HCT116 (cell line): ENCODE results near the gene CISTR. TPM values are rescaled to one million over a fixed set of nuclear protein-coding genes. Genes with fewer than 3 reads are reported as not detected.

Source experiments
- ATAC-seq: fragments of 200-7000 bp; cut with Tn5 transposase; 2 replicates; pipeline ENCODE4 v1.9.1; 2020; ENCODE audit warnings: mild to moderate bottlenecking, moderate library complexity
- BruUV-seq: library from RNA; stranded (reverse); fragments of 400-500 nt; replicated peaks from 2 replicates; lab custom pipeline; 2021; lab: Mats Ljungman, UMichigan
- CTCF ChIA-PET: fragments of 300-600 bp; sonication (Branson Sonifier 250); formaldehyde crosslinking; loops from one replicate; lab custom pipeline; 2021; ENCODE audit warnings: antibody characterized with exemption; lab: Charles Lee
- POLR2A ChIA-PET: fragments of 300-600, 350-600 bp; sonication (Branson Sonifier 250); formaldehyde crosslinking; loops from one replicate; lab custom pipeline; 2021; ENCODE audit warnings: antibody characterized with exemption; lab: Charles Lee
- RAD21 ChIA-PET, 2 experiments: fragments of 300-600 bp; sonication (Branson Sonifier 250); formaldehyde crosslinking; loops; one replicate each; lab custom pipeline; 2023; ENCODE audit warnings: low total read pairs in 2 of 2; ENCODE audit not compliant: uncharacterized antibody in 2 of 2, unreplicated experiment in 2 of 2, low non-redundant PET in 1 of 2; lab: Charles Lee
- DNase-seq: peaks from one replicate; pipeline ENCODE4 v3.0.0-alpha.2; 2010; ENCODE audit warnings: low read depth, low spot score
- H2AFZ ChIP-seq: fragments of 200-600 bp; shearing (Covaris generic), sonication (generic); 2 replicates; pipeline ENCODE4 v1.6.1; 2017; ENCODE audit warnings: low read depth, mixed run types, mixed read lengths, antibody characterized with exemption, low read length; ENCODE audit not compliant: poor library complexity, severe bottlenecking
- H3K27ac ChIP-seq: 2 replicates; pipeline ENCODE4 v1.5.1; 2012; ENCODE audit warnings: low read depth, low read length
- H3K27me3 ChIP-seq: fragments of 200-600 bp; sonication (generic); 2 replicates; pipeline ENCODE4 v1.6.1; 2016; ENCODE audit warnings: mixed run types, low read length, mixed read lengths; ENCODE audit not compliant: insufficient read depth
- H3K36me3 ChIP-seq, 2 experiments: fragments of 200-500 bp in 1 of 2; fragments of 200-600 bp in 1 of 2; sonication (Bioruptor generic) in 1 of 2; sonication (generic) in 1 of 2; 2 replicates each; pipeline versions ENCODE4 v1.5.1 to v1.6.1; 2014 to 2016; ENCODE audit warnings: low read length in 2 of 2, inconsistent platforms in 1 of 2, mixed read lengths in 1 of 2, mixed run types in 1 of 2; ENCODE audit not compliant: insufficient read depth in 2 of 2, control insufficient read depth in 1 of 2
- H3K4me1 ChIP-seq, 2 experiments: fragments of 200-600 bp in 1 of 2; sonication (generic) in 1 of 2; 2 replicates each; pipeline versions ENCODE4 v1.5.1 to v1.6.1; 2012 to 2017; ENCODE audit warnings: low read length in 2 of 2, inconsistent platforms in 1 of 2, mild to moderate bottlenecking in 1 of 2, mixed read lengths in 1 of 2, mixed run types in 1 of 2, moderate library complexity in 1 of 2; ENCODE audit not compliant: insufficient read depth in 2 of 2, control insufficient read depth in 1 of 2
- H3K4me2 ChIP-seq: fragments of 200-600 bp; sonication (generic); 2 replicates; pipeline ENCODE4 v1.6.1; 2017; ENCODE audit warnings: mixed run types, low read length, mixed read lengths
- H3K4me3 ChIP-seq, 2 experiments: fragments of 200-600 bp in 1 of 2; sonication (generic) in 1 of 2; replicated peaks in 1 of 2; 2 replicates each; pipeline ENCODE4 v1.5.1; 2011 to 2016; ENCODE audit warnings: low read length in 2 of 2, control low read depth in 1 of 2, low read depth in 1 of 2, mild to moderate bottlenecking in 1 of 2, mixed read lengths in 1 of 2, mixed run types in 1 of 2
- H3K79me2 ChIP-seq: fragments of 200-600 bp; sonication (generic); 2 replicates; pipeline ENCODE4 v1.6.1; 2017; ENCODE audit warnings: mild to moderate bottlenecking, mixed run types, low read length, moderate library complexity, mixed read lengths; ENCODE audit not compliant: insufficient read depth
- H3K9ac ChIP-seq: fragments of 200-600 bp; sonication (generic); 2 replicates; pipeline ENCODE4 v1.6.1; 2016; ENCODE audit warnings: low read length, mixed read lengths
- H3K9me2 ChIP-seq: fragments of 200-600 bp; sonication (generic), shearing (Covaris generic); 2 replicates; pipeline ENCODE4 v1.6.1; 2017; ENCODE audit warnings: mixed run types, mild to moderate bottlenecking, moderate library complexity; ENCODE audit not compliant: insufficient read depth
- H3K9me3 ChIP-seq, 2 experiments: fragments of 200-500 bp in 1 of 2; fragments of 200-600 bp in 1 of 2; sonication (Bioruptor generic) in 1 of 2; sonication (generic) in 1 of 2; 2 replicates each; pipeline ENCODE4 v1.6.1; 2014 to 2017; ENCODE audit warnings: low read length in 2 of 2, mixed read lengths in 2 of 2, inconsistent platforms in 1 of 2, low read depth in 1 of 2, mild to moderate bottlenecking in 1 of 2, mixed run types in 1 of 2, moderate library complexity in 1 of 2; ENCODE audit not compliant: control insufficient read depth in 1 of 2, insufficient read depth in 1 of 2
- H4K20me1 ChIP-seq: fragments of 200-600 bp; sonication (generic), shearing (Covaris generic); 2 replicates; pipeline ENCODE4 v1.6.1; 2017; ENCODE audit warnings: mixed run types, mild to moderate bottlenecking, moderate library complexity; ENCODE audit not compliant: insufficient read depth
- ATF3 ChIP-seq: IDR thresholded peaks from 2 replicates; pipeline ENCODE4 v1.6.1; 2012
- CBX3 ChIP-seq: IDR thresholded peaks from 2 replicates; pipeline ENCODE4 v1.6.1; 2012; ENCODE audit warnings: low read depth
- CEBPB ChIP-seq: IDR thresholded peaks from 2 replicates; pipeline ENCODE4 v1.6.1; 2012; ENCODE audit warnings: low read depth
- CTCF ChIP-seq, 3 experiments: fragments of 200-600 bp in 1 of 3; sonication (generic) in 1 of 3; IDR thresholded peaks in 2 of 3; conservative IDR thresholded peaks in 1 of 3; 2 replicates each; pipeline ENCODE4 v1.5.1; 2012 to 2017; ENCODE audit warnings: low read depth in 2 of 3, low read length in 2 of 3, antibody characterized with exemption in 1 of 3, borderline replicate concordance in 1 of 3, control low read depth in 1 of 3, mild to moderate bottlenecking in 1 of 3, mixed read lengths in 1 of 3, mixed run types in 1 of 3, moderate library complexity in 1 of 3; ENCODE audit not compliant: insufficient read depth in 1 of 3
- ELF1 ChIP-seq: IDR thresholded peaks from 2 replicates; pipeline ENCODE4 v1.6.1; 2012; ENCODE audit warnings: low read depth, borderline replicate concordance
- EZH2 ChIP-seq: fragments of 200-600 bp; sonication (generic); IDR thresholded peaks from 2 replicates; pipeline ENCODE4 v1.6.1; 2017; ENCODE audit warnings: antibody characterized with exemption, mixed run types
- EZH2phosphoT487 ChIP-seq: fragments of 200-600 bp; IDR thresholded peaks from 2 replicates; pipeline ENCODE4 v1.6.1; 2018; ENCODE audit warnings: antibody characterized with exemption, borderline replicate concordance
- JUND ChIP-seq: IDR thresholded peaks from 2 replicates; pipeline ENCODE4 v1.6.1; 2012
- REST ChIP-seq: IDR thresholded peaks from 2 replicates; pipeline ENCODE4 v1.6.1; 2012; ENCODE audit warnings: low read depth
- SIN3A ChIP-seq: IDR thresholded peaks from 2 replicates; pipeline ENCODE4 v1.6.1; 2012; ENCODE audit warnings: low read depth
- SP1 ChIP-seq: IDR thresholded peaks from 2 replicates; pipeline ENCODE4 v1.6.1; 2012; ENCODE audit warnings: low read depth
- SRF ChIP-seq: IDR thresholded peaks from 2 replicates; pipeline ENCODE4 v1.6.1; 2012; ENCODE audit warnings: low read depth
- ZFX ChIP-seq: fragments of 450-650 bp; IDR thresholded peaks from 2 replicates; pipeline ENCODE4 v1.6.1; 2017
- intact Hi-C: fragments of 100-400 bp; cut with micrococcal nuclease; formaldehyde crosslinking; loops from 2 replicates; pipeline ENCODE4 v1.10.0; 2022
- total RNA-seq: library from RNA; stranded (reverse); gene quantifications from one replicate; pipeline ENCODE4 v1.2.1, GENCODE V29; 2021; ENCODE audit not compliant: unreplicated experiment
- TF ChIP-seq, protein P1 (sequence below): IDR thresholded peaks from 2 replicates; pipeline ENCODE4 v1.6.1; 2012

The CISTR gene
- total RNA-seq, 1 experiment from 2014 or later = not detected

DNA sequence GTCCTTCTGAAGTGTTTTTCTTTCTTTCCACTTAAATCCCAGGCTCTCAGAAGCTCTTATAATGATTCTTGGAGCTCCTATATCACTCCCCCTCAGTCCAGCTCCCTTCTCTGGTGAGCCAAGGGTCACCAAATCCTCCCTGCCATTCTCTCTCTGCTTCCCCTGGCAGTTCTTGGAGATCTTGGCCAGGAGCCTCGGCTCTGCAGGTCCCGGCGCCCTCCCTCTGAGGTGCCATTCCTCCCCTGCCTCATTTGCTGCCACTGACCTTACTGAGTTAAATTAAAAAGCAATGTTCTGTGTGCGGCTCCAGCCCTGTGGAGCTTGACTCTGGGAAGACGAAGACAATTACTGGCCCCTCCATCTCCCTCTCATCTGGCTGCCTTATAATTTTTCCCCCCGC lies 7.0 kb downstream of the CISTR start:
- Histone ChIP-seq H3K4me1 (peaks cover 0 to 9% of the 10 kb centered on the region in 2 experiments; a peak in 1 of 4 replicates), H3K4me2 (no peak overlapping the region), H3K27ac (no peak overlapping the region), H3K36me3 (no peaks in the 10 kb centered on the region), H3K9ac (no peak overlapping the region), H3K9me3 (no peaks in the 10 kb centered on the region), H3K4me3 (no peak overlapping the region), H3K9me2 (no peaks in the 10 kb centered on the region), H4K20me1 (no peaks in the 10 kb centered on the region), H3K27me3 (no peaks in the 10 kb centered on the region), H3K79me2 (no peaks in the 10 kb centered on the region), H2AFZ (no peak overlapping the region)
- ChIA-PET RAD21 (no interaction called here), CTCF (interaction anchor here (1.0 to 6.2 kb wide), 10 partner anchors 8 to 457 kb away, joined by 3 to 146 read pairs (median 6); partner anchors contain the start of gene TARBP2), POLR2A (interaction anchor here (1.5 kb wide), 1 partner anchor 12 kb away, joined by 5 read pairs; no protein-coding TSS in a partner anchor)
- TF ChIP-seq JUND (no peak), ATF3 (no peak), EZH2 (no peak), REST (no peak), SIN3A (no peak), ELF1 (no peak), CTCF (IDR thresholded peaks at IDR 0.05 in 2 of 3, conservative IDR thresholded peaks at IDR 0.05 in 1 of 3; ENCODE audit: borderline replicate concordance in 1 of 3, insufficient read depth in 1 of 3, low read depth in 2 of 3, low read length in 2 of 3) (no peak), SP1 (no peak), EZH2phosphoT487 (no peak), ZFX (no peak), CBX3 (no peak), SRF (no peak), CEBPB (no peak)
- TF ChIP-seq, protein P1, sequence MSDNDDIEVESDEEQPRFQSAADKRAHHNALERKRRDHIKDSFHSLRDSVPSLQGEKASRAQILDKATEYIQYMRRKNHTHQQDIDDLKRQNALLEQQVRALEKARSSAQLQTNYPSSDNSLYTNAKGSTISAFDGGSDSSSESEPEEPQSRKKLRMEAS = no peak
- ATAC-seq (no peak), DNase-seq (no peak)
- intact Hi-C loops = no loop called here
- BruUV-seq = no TSS peak
